HG03139 (cell line): Measurements from ENCODE around the gene RERG.
"Not testable (repeated sequence)": the region's sequence is repeated elsewhere in the genome, so short reads cannot be mapped to it uniquely, and the experiment has no call there.

Experiments
- ATAC-seq: cut with Tn5 transposase; IDR thresholded peaks from one replicate; pipeline ENCODE4 v1.9.1; 2021; ENCODE audit not compliant: unreplicated experiment

The RERG gene

GRCh38 chr12:15151161-15152091, 69.8 kb downstream of the RERG start:
- ATAC-seq: no peak

- ATAC-seq: no peak
Measured at GRCh38 chr12:15146585-15146984, 74.6 kb downstream of the RERG start.

DNA sequence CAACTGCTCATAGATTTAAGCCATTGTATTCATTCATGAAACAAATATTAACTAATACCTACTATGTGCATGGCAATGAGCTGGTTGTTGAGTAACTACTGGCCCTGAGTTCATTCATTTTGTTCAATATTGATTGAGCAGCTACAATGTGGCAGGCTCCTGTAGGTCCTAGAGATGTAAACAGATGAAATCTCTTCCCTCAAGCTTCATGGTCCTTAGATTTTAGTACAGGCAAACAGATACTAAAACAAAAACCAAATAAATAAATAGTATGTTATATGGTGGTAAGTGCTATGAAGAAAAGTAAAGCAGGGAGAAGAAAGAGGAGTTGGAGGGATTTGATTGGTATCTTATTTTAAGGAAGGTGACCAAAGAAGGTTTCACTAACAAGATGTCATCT, 77.8 kb downstream of the RERG start:
- ATAC-seq: no peak

GRCh38 chr12:15142711-15143110, 78.5 kb downstream of the RERG start:
- ATAC-seq: no peak

- ATAC-seq: no peak
Measured at GRCh38 chr12:15131431-15131830, 89.8 kb downstream of the RERG start.

DNA sequence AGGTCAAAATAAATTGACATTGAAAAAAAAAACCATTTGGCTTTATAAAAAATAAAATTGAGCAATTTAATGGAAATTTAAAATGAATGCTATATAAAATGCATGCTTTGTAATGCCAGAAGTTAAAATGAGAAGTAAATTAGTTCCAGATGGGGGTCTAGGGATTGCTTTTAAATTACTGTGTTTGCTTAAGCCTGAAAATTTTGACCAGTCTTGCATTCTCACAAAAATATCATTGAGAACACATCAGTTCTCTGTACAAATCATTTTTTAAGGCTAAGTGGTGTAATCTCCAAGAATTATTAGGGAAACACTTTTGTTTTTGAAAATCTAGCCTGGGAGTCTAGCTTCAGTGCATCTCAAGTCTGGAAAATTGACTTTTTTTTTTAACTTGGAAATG, 90.7 kb downstream of the RERG start:
- ATAC-seq: no peak

DNA sequence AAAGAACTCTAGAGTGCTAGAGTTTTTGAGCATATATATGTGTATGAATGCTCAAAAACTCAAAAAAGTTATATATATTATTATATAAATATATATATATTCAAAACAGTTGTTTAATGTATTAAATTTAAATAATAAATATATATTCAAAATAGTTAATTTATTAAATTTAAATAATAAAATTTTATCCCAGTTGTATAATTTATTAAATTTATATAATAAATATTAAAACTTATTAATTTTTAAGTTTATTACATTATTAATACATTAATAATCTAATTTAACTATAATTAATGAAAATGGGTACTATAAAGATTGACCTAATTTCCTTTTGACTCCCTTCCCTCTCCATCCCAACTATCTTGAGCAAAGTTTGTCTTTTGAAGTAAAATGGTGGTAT, 97.8 kb downstream of the RERG start:
- no peak for ATAC-seq

DNA sequence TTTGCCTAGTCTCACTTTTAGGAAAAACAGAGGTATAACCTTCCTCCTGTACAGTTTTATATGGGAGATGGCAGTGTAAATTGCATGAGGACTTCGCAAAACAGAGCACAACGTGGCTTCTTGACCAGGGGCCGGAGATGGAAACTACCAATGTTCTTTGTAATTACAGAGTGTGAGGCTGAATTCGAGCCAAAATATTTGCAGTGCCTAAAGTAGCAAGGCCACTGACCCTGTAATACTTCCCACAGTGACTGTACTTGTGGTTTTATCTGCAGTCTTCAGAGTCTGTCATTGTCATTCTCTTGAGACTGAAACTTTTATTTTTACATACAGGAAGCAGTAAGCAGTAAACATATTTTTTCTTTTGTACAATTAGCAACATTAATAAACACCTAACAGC, 98.9 kb downstream of the RERG start:
- ATAC-seq: no peak

DNA sequence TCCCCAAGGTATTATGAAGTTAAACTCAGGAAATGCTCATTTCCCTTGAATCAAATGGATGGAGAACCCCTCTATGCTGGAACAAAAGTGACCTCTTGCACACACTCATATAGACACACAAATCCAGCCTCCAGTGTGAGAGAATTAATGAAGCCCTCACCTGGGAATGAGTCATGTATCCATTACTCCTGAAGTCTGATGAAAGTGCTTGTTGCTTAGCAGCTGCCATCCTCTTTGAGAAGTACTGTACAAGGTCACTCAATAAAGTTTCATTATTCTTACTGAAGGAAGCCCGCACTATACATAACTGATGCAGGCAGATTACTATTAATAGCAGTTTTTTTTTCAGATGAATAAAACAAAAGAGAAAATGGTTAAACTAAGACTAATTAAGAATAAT, 102.3 kb downstream of the RERG start:
- no peak for ATAC-seq

GRCh38 chr12:15116983-15117382, 104.2 kb downstream of the RERG start:
- no peak for ATAC-seq

- no peak for ATAC-seq
Measured at GRCh38 chr12:15116086-15116485, 105.1 kb downstream of the RERG start.

DNA sequence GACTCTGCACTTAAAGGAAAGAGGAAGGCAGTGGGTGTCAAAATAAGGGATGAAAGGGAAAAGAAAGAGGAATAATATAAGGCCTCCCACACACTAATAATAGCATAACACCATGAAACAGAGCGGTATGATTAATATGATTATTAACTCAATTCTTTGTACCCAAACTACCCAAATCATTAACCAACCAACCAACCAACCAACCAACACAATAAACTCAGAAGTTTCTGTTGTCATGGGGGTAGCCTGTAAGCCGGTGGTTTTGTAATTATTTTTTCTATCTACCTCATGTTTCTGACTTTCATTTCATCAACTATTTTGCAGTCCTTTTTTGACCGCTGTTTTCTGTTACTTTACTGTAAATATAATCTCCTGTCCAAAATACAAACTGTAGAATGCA, 105.8 kb downstream of the RERG start:
- ATAC-seq: no peak

DNA sequence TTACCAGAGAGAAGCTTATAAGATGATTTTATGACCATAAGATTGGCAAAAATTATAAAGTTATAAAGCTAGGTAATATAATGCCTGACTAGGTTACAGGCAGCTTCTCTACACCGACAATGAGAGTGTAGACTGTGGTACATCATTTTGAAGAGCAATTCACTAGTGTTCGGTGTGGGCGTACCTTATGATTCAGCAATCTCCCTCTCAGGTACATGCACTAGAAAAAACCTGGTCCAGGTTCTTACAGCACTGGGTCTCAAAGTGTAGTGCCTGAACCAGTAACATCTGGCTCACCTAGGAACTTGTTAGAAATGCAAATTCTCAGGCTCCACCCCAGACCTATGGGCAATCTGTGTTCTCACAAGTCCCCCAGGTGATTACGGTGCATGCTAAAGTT, 106.7 kb downstream of the RERG start:
- no peak for ATAC-seq

- no peak for ATAC-seq
Measured at GRCh38 chr12:15092826-15093225, 128.4 kb downstream of the RERG start.

DNA sequence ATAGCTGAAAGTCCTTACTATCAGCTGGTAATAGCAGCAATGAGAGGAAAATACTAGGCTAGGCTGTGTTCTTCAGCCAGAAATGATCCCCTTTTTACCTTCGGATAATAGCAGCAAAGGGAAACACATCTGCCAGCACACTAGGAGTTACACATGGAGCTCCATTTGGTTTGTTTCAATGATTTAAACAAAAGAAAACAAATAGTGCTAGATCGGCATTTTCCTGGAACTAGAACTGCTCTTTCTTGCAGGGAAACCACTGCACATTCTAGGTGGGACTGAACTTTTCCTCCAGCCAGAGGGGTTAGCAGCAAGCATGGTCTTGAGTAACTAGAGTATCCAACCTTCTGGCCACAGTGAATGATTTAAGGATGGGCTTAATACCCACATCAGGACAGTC, 130.8 kb downstream of the RERG start:
- ATAC-seq: no peak

- ATAC-seq: no peak
Measured at GRCh38 chr12:15088105-15088504, 133.1 kb downstream of the RERG start.

GRCh38 chr12:15077751-15078150, 143.5 kb downstream of the RERG start:
- not testable (repeated sequence) for ATAC-seq

DNA sequence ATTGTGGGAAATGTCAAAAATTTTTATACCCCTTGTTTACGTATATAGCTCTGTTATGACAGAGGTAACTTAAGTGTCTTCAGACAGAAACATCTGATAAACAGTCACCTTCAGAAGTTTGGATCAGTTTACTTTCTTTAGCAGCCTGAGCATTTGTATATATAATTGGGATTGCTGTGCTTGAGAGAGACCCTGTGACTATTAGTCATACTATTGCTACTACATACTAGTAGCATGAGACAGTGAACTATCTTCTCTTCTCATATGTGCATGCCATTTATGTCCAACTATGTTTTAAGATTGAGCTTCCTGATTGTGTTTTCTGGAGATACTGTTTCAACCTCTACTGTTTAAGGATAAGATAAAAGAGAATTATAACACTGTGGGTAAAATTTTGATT, 146.9 kb downstream of the RERG start:
- no peak for ATAC-seq

GRCh38 chr12:15059123-15059522, 162.1 kb downstream of the RERG start:
- ATAC-seq: no peak
